ENCODE data around the gene LUZP2. TPM values are rescaled to one million over a fixed set of nuclear protein-coding genes. Genes with fewer than 3 reads are reported as not detected.

The LUZP2 gene
- polyA plus RNA-seq, 1 donor from 2014 or later, result 15.5 TPM

- H3K9me3 ChIP-seq (ENCODE audit: low read length), result no peaks in the 10 kb centered on the region
- no peak overlapping the region for H3K4me2 ChIP-seq (ENCODE audit: low read length)
- no peaks in the 10 kb centered on the region for H3K27me3 ChIP-seq (ENCODE audit: insufficient read depth, low read depth, low read length)
- TF ChIP-seq EZH2 (IDR thresholded peaks at IDR 0.05; ENCODE audit: borderline replicate concordance, insufficient read depth, low read length, poor library complexity, severe bottlenecking), result no peak
- no peak for TF ChIP-seq CTCF (IDR thresholded peaks at IDR 0.05; ENCODE audit: poor library complexity, severe bottlenecking)
- TF ChIP-seq RAD21 (conservative IDR thresholded peaks at IDR 0.05), result no peak
- no peak for TF ChIP-seq REST (IDR thresholded peaks at IDR 0.05; ENCODE audit: borderline replicate concordance)
- no peak for TF ChIP-seq POLR2AphosphoS5 (IDR thresholded peaks at IDR 0.05)
- no peak for TF ChIP-seq TAF1 (IDR thresholded peaks at IDR 0.05; ENCODE audit: low read depth)
- no peak for TF ChIP-seq MXI1 (conservative IDR thresholded peaks at IDR 0.05; ENCODE audit: poor library complexity, severe bottlenecking)
- no peak for TF ChIP-seq EP300 (conservative IDR thresholded peaks at IDR 0.05; ENCODE audit: poor library complexity, severe bottlenecking)
- no peak for TF ChIP-seq SMC3 (conservative IDR thresholded peaks at IDR 0.05; ENCODE audit: poor library complexity)
- H3K27ac ChIP-seq (ENCODE audit: low read length), result no peak overlapping the region
- no peaks in the 10 kb centered on the region for H3K9me2 ChIP-seq (ENCODE audit: insufficient read depth, low read length)
- no peaks in the 10 kb centered on the region for H3F3A ChIP-seq (ENCODE audit: insufficient read depth, low read length, poor library complexity, severe bottlenecking)
- no peak overlapping the region for H3K9ac ChIP-seq (ENCODE audit: low read length)
- no peaks in the 10 kb centered on the region for H3K36me3 ChIP-seq (ENCODE audit: insufficient read depth, low read length)
- H2AFZ ChIP-seq (ENCODE audit: low read depth, low read length), result no peak overlapping the region
- no peaks in the 10 kb centered on the region for H3K79me2 ChIP-seq (replicated peaks; ENCODE audit: insufficient read depth, low read length)
- H4K20me1 ChIP-seq (ENCODE audit: insufficient read depth), result no peaks in the 10 kb centered on the region
- no peak overlapping the region for H3K4me3 ChIP-seq (ENCODE audit: low read length)
Observed at GRCh38 chr11:24949406-24949805, 452.6 kb downstream of the LUZP2 start.

- Histone ChIP-seq H3K27ac (ENCODE audit: low read length) (no peak overlapping the region), H3F3A (ENCODE audit: insufficient read depth, low read length, poor library complexity, severe bottlenecking) (no peaks in the 10 kb centered on the region)
Observed at GRCh38 chr11:24963852-24964251, 467.0 kb downstream of the LUZP2 start.

More at GRCh38 chr11:24963852-24964251, 467.0 kb downstream of the LUZP2 start:
- no peak overlapping the region for H2AFZ ChIP-seq (ENCODE audit: low read depth, low read length)
- no peaks in the 10 kb centered on the region for H3K36me3 ChIP-seq (ENCODE audit: insufficient read depth, low read length)
- H3K9ac ChIP-seq (ENCODE audit: low read length), result no peak overlapping the region
- H3K9me3 ChIP-seq (ENCODE audit: low read length), result no peaks in the 10 kb centered on the region
- no peak for TF ChIP-seq RAD21 (conservative IDR thresholded peaks at IDR 0.05)
- TF ChIP-seq MXI1 (conservative IDR thresholded peaks at IDR 0.05; ENCODE audit: poor library complexity, severe bottlenecking), result no peak
- no peak for TF ChIP-seq CTCF (IDR thresholded peaks at IDR 0.05; ENCODE audit: poor library complexity, severe bottlenecking)
- TF ChIP-seq POLR2AphosphoS5 (IDR thresholded peaks at IDR 0.05), result no peak
- TF ChIP-seq TAF1 (IDR thresholded peaks at IDR 0.05; ENCODE audit: low read depth), result no peak
- TF ChIP-seq REST (IDR thresholded peaks at IDR 0.05; ENCODE audit: borderline replicate concordance), result no peak
- no peak for TF ChIP-seq EZH2 (IDR thresholded peaks at IDR 0.05; ENCODE audit: borderline replicate concordance, insufficient read depth, low read length, poor library complexity, severe bottlenecking)
- no peak for TF ChIP-seq EP300 (conservative IDR thresholded peaks at IDR 0.05; ENCODE audit: poor library complexity, severe bottlenecking)
- no peak for TF ChIP-seq SMC3 (conservative IDR thresholded peaks at IDR 0.05; ENCODE audit: poor library complexity)
- H3K9me2 ChIP-seq (ENCODE audit: insufficient read depth, low read length), result no peaks in the 10 kb centered on the region
- no peak overlapping the region for H3K4me2 ChIP-seq (ENCODE audit: low read length)
- no peaks in the 10 kb centered on the region for H3K27me3 ChIP-seq (ENCODE audit: insufficient read depth, low read depth, low read length)
- no peaks in the 10 kb centered on the region for H4K20me1 ChIP-seq (ENCODE audit: insufficient read depth)
- H3K79me2 ChIP-seq (replicated peaks; ENCODE audit: insufficient read depth, low read length), result no peaks in the 10 kb centered on the region
- H3K4me3 ChIP-seq (ENCODE audit: low read length), result no peak overlapping the region

Measured in neural cell (in vitro differentiated cells).